ENCODE measurements around the gene SGCD. TPM values are rescaled to one million over a fixed set of nuclear protein-coding genes. Genes with fewer than 3 reads are reported as not detected.

SGCD gene
- total RNA-seq, 1 experiment from 2014 or later, result not detected

GRCh38 chr5:156310115-156310514 is 16.8 kb upstream of the SGCD start (continued):
- TF ChIP-seq ELF1 (IDR thresholded peaks at IDR 0.05; ENCODE audit: borderline replicate concordance, low read depth), result no peak
- TF ChIP-seq YY1 (IDR thresholded peaks at IDR 0.05; ENCODE audit: extremely low read depth, insufficient replicate concordance, low read depth, low read length), result no peak
- TF ChIP-seq FOSL1 (IDR thresholded peaks at IDR 0.05; ENCODE audit: low read depth), result no peak
- no peak for TF ChIP-seq SRF (IDR thresholded peaks at IDR 0.05; ENCODE audit: low read depth)
- no peak for TF ChIP-seq MAX (IDR thresholded peaks at IDR 0.05)
- TF ChIP-seq POLR2A (IDR thresholded peaks at IDR 0.05; ENCODE audit: borderline replicate concordance, extremely low read depth, insufficient read depth, insufficient read length), result no peak
- no peak for TF ChIP-seq SP1 (IDR thresholded peaks at IDR 0.05; ENCODE audit: low read depth)
- TF ChIP-seq REST (IDR thresholded peaks at IDR 0.05; ENCODE audit: low read depth), result no peak

GRCh38 chr5:156312897-156313694 is 13.9 kb upstream of the SGCD start:
- TF ChIP-seq RAD21 (IDR thresholded peaks at IDR 0.05; ENCODE audit: low read depth), result no peak
- no peak for TF ChIP-seq EZH2phosphoT487 (IDR thresholded peaks at IDR 0.05; ENCODE audit: borderline replicate concordance)
- no peak for TF ChIP-seq FOSL1 (IDR thresholded peaks at IDR 0.05; ENCODE audit: low read depth)
- TF ChIP-seq YY1 (IDR thresholded peaks at IDR 0.05; ENCODE audit: extremely low read depth, insufficient replicate concordance, low read depth, low read length), result no peak
- no peak for TF ChIP-seq POLR2A (IDR thresholded peaks at IDR 0.05; ENCODE audit: borderline replicate concordance, extremely low read depth, insufficient read depth, insufficient read length)
- no peak for TF ChIP-seq REST (IDR thresholded peaks at IDR 0.05; ENCODE audit: low read depth)
- no peak for TF ChIP-seq POLR2AphosphoS5 (IDR thresholded peaks at IDR 0.05; ENCODE audit: low read depth, low read length)
- TF ChIP-seq CEBPB (IDR thresholded peaks at IDR 0.05; ENCODE audit: low read depth), result no peak
- TF ChIP-seq SIN3A (IDR thresholded peaks at IDR 0.05; ENCODE audit: low read depth), result no peak
- TF ChIP-seq MAX (IDR thresholded peaks at IDR 0.05), result no peak
- no peak for TF ChIP-seq EZH2 (IDR thresholded peaks at IDR 0.05)
- no peak for TF ChIP-seq TCF7L2 (IDR thresholded peaks at IDR 0.05; ENCODE audit: borderline replicate concordance, extremely low read depth, insufficient read depth, insufficient read length)
- no peak for TF ChIP-seq ZFX (IDR thresholded peaks at IDR 0.05)
- POLR2A ChIA-PET, result no interaction called here
- no peaks in the 10 kb centered on the region for H3K27me3 ChIP-seq (ENCODE audit: insufficient read depth, low read length)
- BruUV-seq (replicated peaks), result no TSS peak
- no peaks in the 10 kb centered on the region for H3K79me2 ChIP-seq (ENCODE audit: insufficient read depth, low read length)
- no peaks in the 10 kb centered on the region for H3K9me2 ChIP-seq (ENCODE audit: insufficient read depth)
- intact Hi-C loops (cut with micrococcal nuclease), result no loop called here
- no peak for ATAC-seq
- no peaks in the 10 kb centered on the region for H3K4me1 ChIP-seq (ENCODE audit: control insufficient read depth in 1 of 2, insufficient read depth in 2 of 2, low read length in 2 of 2)
- no peak overlapping the region for H3K4me2 ChIP-seq (ENCODE audit: low read length)
- H3K27ac ChIP-seq (ENCODE audit: low read depth, low read length), result no peak overlapping the region
- RAD21 ChIA-PET (ENCODE audit: low non-redundant PET in 1 of 2, low total read pairs in 2 of 2, uncharacterized antibody in 2 of 2, unreplicated experiment in 2 of 2), result no interaction called here
- no peak overlapping the region for H3K9ac ChIP-seq (ENCODE audit: low read length)
- H3K4me3 ChIP-seq (replicated peaks in 1 of 2; ENCODE audit: low read depth in 1 of 2, low read length in 2 of 2), result no peak overlapping the region
- no peak overlapping the region for H2AFZ ChIP-seq (ENCODE audit: low read depth, low read length, poor library complexity, severe bottlenecking)
- CTCF ChIA-PET, result no interaction called here
- H4K20me1 ChIP-seq (ENCODE audit: insufficient read depth), result no peaks in the 10 kb centered on the region
- DNase-seq (ENCODE audit: low read depth, low spot score), result no peak
- H3K9me3 ChIP-seq (ENCODE audit: control insufficient read depth in 1 of 2, insufficient read depth in 1 of 2, low read depth in 1 of 2, low read length in 2 of 2), result peaks cover 0 to under 1% of the 10 kb centered on the region in 2 experiments; a peak in 1 of 4 replicates
- no peaks in the 10 kb centered on the region for H3K36me3 ChIP-seq (ENCODE audit: control insufficient read depth in 1 of 2, insufficient read depth in 2 of 2, low read length in 2 of 2)

Data from HCT116 (cell line).